ENCODE data around the gene CITED2. TPM values are rescaled to one million over a fixed set of nuclear protein-coding genes. Genes with fewer than 3 reads are reported as not detected.
A peak's percentile ranks its signal among the peaks of the same experiment; 100 is the strongest.

The CITED2 gene
- total RNA-seq, 2 donors from 2014 or later: 113 to 119 TPM

DNA sequence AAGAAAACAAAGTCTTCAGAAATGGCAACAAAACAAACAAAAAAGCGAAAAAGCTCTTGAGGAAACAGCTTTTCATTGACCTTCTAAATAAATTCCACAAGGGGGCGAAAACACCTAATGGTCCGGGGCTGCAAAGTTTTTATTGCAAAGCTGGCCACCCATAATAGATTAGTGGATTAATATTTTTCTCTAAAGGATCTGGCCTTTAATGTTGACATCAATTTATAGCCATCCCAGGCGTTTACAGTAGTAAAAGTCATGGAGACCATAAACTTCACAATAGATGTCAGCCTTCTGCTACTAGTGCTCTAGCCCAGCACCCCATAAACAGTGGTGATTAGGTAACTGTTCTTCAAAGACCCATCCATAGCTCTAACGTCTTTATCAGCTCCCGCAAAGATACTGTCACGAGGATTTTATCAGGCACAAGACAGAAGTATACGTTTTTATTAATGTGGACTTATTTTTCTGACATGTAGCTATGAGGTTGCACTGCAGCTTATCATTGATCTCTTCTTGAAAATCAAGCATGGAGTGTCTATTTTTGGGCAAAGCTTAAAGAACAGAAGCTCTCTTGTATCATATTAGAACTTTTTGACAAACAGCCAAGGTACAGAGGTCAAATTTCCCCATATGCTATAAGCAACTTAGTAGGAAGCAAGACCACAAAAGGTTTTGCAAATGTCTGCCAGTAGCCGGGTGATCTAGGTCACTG lies 4.7 kb downstream of the CITED2 start:
- H3K4me3 ChIP-seq: no peak overlapping the region
- peak overlapping the region; percentile 52 for H3K27ac ChIP-seq
- DNase-seq: no peak
- H3K4me1 ChIP-seq: peaks cover 15% of the 10 kb centered on the region
- TF ChIP-seq, protein P1, sequence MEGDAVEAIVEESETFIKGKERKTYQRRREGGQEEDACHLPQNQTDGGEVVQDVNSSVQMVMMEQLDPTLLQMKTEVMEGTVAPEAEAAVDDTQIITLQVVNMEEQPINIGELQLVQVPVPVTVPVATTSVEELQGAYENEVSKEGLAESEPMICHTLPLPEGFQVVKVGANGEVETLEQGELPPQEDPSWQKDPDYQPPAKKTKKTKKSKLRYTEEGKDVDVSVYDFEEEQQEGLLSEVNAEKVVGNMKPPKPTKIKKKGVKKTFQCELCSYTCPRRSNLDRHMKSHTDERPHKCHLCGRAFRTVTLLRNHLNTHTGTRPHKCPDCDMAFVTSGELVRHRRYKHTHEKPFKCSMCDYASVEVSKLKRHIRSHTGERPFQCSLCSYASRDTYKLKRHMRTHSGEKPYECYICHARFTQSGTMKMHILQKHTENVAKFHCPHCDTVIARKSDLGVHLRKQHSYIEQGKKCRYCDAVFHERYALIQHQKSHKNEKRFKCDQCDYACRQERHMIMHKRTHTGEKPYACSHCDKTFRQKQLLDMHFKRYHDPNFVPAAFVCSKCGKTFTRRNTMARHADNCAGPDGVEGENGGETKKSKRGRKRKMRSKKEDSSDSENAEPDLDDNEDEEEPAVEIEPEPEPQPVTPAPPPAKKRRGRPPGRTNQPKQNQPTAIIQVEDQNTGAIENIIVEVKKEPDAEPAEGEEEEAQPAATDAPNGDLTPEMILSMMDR (IDR thresholded peaks at IDR 0.05): peak; percentile 61
- peak overlapping the region in 1 of 2 donors; percentile 59 for H3K9ac ChIP-seq (ENCODE audit: low read depth in 2 of 2, low read length in 2 of 2)
- H3K36me3 ChIP-seq: no peaks in the 10 kb centered on the region
- H3K27me3 ChIP-seq: no peaks in the 10 kb centered on the region
- H3K9me3 ChIP-seq: no peaks in the 10 kb centered on the region
- intact Hi-C loops (cut with DNase I): loop anchor here (5.0 to 10.0 kb wide), 3 partner anchors 228 to 1075 kb away; no protein-coding TSS in a partner anchor

DNA sequence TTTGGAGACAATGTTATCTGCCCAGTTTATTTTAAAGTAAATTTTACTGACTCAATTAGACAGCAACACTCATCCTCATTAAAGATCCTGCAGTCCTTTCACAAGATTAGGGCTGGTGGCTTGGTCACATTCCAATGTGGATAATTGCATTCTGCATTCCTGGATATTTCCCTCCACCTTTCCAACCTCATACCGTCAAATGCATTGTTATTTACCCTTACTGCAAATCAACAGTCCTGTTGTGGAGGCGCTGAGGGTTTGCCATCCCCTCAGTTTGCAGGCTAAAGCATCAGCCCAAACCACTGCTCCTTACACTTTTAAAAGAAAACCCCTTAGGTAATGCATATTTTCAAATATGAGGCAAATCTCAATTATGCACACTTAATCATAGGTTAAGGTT lies 5.4 kb downstream of the CITED2 start:
- Histone ChIP-seq H3K4me1 (peaks cover 15% of the 10 kb centered on the region), H3K4me3 (no peak overlapping the region), H3K36me3 (no peaks in the 10 kb centered on the region), H3K27ac (no peak overlapping the region), H3K9me3 (no peaks in the 10 kb centered on the region), H3K9ac (ENCODE audit: low read depth in 2 of 2, low read length in 2 of 2) (no peak overlapping the region), H3K27me3 (no peaks in the 10 kb centered on the region)
- intact Hi-C loops (cut with DNase I): no loop called here
- no peak for DNase-seq
- TF ChIP-seq, protein P1 (IDR thresholded peaks at IDR 0.05): no peak

DNA sequence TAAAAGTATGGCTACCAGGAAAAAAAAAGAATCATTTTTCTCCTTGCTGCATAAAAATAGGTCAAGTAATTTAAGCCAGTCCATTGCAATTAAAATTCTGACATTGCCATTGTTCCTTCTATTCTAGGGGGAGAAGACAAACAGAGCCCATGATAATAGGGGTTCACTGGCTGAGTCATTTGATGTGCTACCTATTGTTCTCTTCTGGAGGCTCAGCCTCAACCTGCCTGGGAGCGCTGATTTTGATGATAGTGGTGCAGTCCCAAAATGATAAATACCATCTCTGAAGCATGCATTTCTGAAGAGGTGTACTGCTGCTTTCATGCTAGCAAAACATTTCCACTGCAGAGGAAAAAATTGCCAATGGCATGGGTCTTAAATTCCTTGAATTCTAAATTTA lies 5.8 kb downstream of the CITED2 start:
- Histone ChIP-seq H3K9ac (ENCODE audit: low read depth in 2 of 2, low read length in 2 of 2) (no peak overlapping the region), H3K4me1 (peaks cover 15% of the 10 kb centered on the region), H3K27me3 (no peaks in the 10 kb centered on the region), H3K36me3 (no peaks in the 10 kb centered on the region), H3K27ac (no peak overlapping the region), H3K9me3 (no peaks in the 10 kb centered on the region), H3K4me3 (no peak overlapping the region)
- TF ChIP-seq, protein P1 (IDR thresholded peaks at IDR 0.05): no peak
- intact Hi-C loops (cut with DNase I): no loop called here
- no peak for DNase-seq

DNA sequence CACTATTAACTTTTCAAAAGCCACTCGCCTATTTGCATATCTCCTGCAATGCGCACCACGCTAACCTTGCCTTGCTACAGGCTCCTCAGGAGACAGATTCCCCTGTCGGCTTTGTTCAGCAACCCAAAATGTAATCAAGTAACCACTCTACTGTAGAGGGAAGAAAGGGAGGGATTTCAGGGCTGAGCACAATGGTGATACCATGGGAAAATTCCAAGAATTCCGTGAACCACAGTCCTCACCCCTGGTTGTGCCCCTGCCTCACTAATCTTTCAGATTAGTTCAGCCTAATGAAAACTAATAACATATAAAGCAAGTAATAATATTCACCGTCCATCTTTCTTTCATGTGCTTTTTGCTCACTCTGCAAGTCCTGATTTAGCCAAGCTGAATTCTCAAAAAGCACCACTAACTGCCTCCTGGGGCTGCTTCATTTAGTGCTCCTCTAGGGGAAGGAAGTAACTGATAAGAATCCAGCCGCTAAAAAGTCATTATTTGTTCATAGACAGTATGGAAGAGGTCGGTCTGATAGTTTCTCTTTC lies 6.6 kb downstream of the CITED2 start:
- intact Hi-C loops (cut with DNase I): no loop called here
- TF ChIP-seq, protein P1 (IDR thresholded peaks at IDR 0.05): no peak
- Histone ChIP-seq H3K9me3 (no peaks in the 10 kb centered on the region), H3K36me3 (no peaks in the 10 kb centered on the region), H3K4me3 (no peak overlapping the region), H3K9ac (ENCODE audit: low read depth in 2 of 2, low read length in 2 of 2) (no peak overlapping the region), H3K27ac (no peak overlapping the region), H3K27me3 (no peaks in the 10 kb centered on the region), H3K4me1 (peaks cover 15% of the 10 kb centered on the region)
- DNase-seq: no peak

DNA sequence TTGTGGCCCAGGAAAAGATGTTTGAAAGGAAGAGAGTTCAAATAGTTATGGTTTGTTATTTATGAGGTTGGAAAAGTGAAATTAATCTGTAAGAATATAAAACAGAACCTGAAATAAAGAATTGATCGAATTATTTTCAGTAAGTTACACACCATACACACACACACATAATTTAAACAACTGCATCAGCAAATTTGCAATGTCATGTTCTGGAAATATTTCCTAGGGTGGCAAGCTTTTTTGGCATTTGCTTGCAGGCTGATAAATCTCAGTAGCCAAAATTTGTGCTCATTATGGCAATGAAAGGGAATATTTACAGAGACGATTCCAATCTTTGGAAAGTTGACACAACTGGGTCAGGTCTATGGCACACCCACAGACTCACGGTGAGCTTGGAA lies 9.5 kb downstream of the CITED2 start:
- peaks cover 3% of the 10 kb centered on the region for H3K4me1 ChIP-seq
- intact Hi-C loops (cut with DNase I): loop anchor here (5.0 kb wide), 2 partner anchors 238 to 548 kb away; no protein-coding TSS in a partner anchor
- no peak overlapping the region for H3K4me3 ChIP-seq
- H3K9me3 ChIP-seq: no peaks in the 10 kb centered on the region
- DNase-seq: no peak
- no peak overlapping the region for H3K27ac ChIP-seq
- no peaks in the 10 kb centered on the region for H3K36me3 ChIP-seq
- TF ChIP-seq, protein P1 (IDR thresholded peaks at IDR 0.05): no peak
- H3K27me3 ChIP-seq: no peaks in the 10 kb centered on the region
- H3K9ac ChIP-seq (ENCODE audit: low read depth in 2 of 2, low read length in 2 of 2): no peak overlapping the region

All from colonic mucosa (tissue), 4 donors.